ENCODE data around the gene MAMLD1. TPM values are rescaled to one million over a fixed set of nuclear protein-coding genes. Genes with fewer than 3 reads are reported as not detected.

The MAMLD1 gene
- total and polyA plus RNA-seq, 9 of the 15 experiments (the other 6 are each of a cell fraction or from before 2014, with no cell fraction given) = 0.12 to 0.18 TPM; not detected in 7

DNA sequence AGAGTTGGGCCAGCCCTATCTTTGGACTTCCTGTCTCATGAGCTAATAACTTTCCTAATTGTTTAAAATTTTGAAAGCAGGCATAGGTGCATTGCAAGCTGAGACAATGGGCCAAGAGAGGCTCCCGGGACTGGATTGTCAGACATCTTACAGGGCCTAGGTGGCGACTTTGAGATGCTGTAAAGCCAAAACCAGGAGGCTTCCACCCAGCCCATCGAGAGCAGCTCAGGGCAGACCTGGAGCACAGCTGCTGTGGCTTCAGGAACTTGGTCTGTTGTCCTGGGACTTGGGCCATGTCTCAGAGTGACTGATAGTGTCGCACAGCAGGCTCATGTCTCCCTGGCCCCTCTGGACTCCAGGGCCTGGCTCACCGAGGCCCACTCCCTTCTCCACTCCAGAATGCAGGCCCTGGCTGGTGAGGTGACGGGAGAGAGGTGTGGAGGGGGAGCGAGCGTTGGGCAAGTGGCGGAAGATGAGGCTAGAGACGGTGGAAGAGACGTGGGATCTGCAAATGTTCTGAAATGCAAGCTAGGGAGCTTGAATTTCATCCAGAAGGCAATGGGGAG lies 181.2 kb downstream of the MAMLD1 start:
- H3K27ac ChIP-seq (ENCODE audit: extremely low read depth, low read depth, low read length) = no peak overlapping the region
- 0 out of 2 replicates have a peak overlapping the region, but pooled peaks have one; percentile 32 for H2AFZ ChIP-seq (ENCODE audit: low read depth, low read length)
- H3K4me1 ChIP-seq (replicated peaks in 1 of 2; ENCODE audit: control insufficient read depth in 2 of 2, insufficient read depth in 2 of 2, low read length in 2 of 2) = peaks cover 4 to 10% of the 10 kb centered on the region in 2 experiments; a peak in 3 of 5 replicates
- DNase-seq (ENCODE audit: extremely low read depth in 1 of 4, low spot score in 3 of 4) (peak in 2 of 4 experiments; percentile 20 to 36), ATAC-seq (peak; percentile 74), FAIRE-seq (no peak)
- H3K4me2 ChIP-seq (ENCODE audit: insufficient read depth, low read length) = no peak overlapping the region
- in situ Hi-C loops (cut with MboI) = no loop called here
- no peaks in the 10 kb centered on the region for H3K36me3 ChIP-seq (ENCODE audit: control insufficient read depth, insufficient read depth, low read length)
- H3K27me3 ChIP-seq (ENCODE audit: control insufficient read depth in 2 of 2, insufficient read depth in 2 of 2, low read length in 2 of 2) = peaks cover 0 to 4% of the 10 kb centered on the region in 2 experiments; a peak in 2 of 5 replicates
- intact Hi-C loops (cut with micrococcal nuclease) = loop anchor here (2.0 to 5.0 kb wide), 2 partner anchors 43 to 138 kb away; no protein-coding TSS in a partner anchor
- POLR2A ChIA-PET = interaction anchor here (0.5 kb wide), 1 partner anchor 454 kb away, joined by 3 read pairs; no protein-coding TSS in a partner anchor
- TF ChIP-seq, protein P1, sequence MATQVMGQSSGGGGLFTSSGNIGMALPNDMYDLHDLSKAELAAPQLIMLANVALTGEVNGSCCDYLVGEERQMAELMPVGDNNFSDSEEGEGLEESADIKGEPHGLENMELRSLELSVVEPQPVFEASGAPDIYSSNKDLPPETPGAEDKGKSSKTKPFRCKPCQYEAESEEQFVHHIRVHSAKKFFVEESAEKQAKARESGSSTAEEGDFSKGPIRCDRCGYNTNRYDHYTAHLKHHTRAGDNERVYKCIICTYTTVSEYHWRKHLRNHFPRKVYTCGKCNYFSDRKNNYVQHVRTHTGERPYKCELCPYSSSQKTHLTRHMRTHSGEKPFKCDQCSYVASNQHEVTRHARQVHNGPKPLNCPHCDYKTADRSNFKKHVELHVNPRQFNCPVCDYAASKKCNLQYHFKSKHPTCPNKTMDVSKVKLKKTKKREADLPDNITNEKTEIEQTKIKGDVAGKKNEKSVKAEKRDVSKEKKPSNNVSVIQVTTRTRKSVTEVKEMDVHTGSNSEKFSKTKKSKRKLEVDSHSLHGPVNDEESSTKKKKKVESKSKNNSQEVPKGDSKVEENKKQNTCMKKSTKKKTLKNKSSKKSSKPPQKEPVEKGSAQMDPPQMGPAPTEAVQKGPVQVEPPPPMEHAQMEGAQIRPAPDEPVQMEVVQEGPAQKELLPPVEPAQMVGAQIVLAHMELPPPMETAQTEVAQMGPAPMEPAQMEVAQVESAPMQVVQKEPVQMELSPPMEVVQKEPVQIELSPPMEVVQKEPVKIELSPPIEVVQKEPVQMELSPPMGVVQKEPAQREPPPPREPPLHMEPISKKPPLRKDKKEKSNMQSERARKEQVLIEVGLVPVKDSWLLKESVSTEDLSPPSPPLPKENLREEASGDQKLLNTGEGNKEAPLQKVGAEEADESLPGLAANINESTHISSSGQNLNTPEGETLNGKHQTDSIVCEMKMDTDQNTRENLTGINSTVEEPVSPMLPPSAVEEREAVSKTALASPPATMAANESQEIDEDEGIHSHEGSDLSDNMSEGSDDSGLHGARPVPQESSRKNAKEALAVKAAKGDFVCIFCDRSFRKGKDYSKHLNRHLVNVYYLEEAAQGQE (IDR thresholded peaks at IDR 0.05; ENCODE audit: borderline replicate concordance) = peak; percentile 19; the same call in 1 of the 2 replicates
- TF ChIP-seq, protein P1 (CRISPR knock-in tag; IDR thresholded peaks at IDR 0.05; ENCODE audit: low read depth) = no peak
- TF ChIP-seq DIDO1 (tag; IDR thresholded peaks at IDR 0.05; ENCODE audit: low read depth) = no peak
- peak; percentile 22 to 53; a peak in 3 of 4 replicates for TF ChIP-seq RAD21 (CRISPR knock-in tag; conservative IDR thresholded peaks at IDR 0.05 in 1 of 2, IDR thresholded peaks at IDR 0.05 in 1 of 2)
- no peak for TF ChIP-seq ZC3H4 (CRISPR knock-in tag; IDR thresholded peaks at IDR 0.05; ENCODE audit: borderline replicate concordance)
- no peak for TF ChIP-seq RNF2 (IDR thresholded peaks at IDR 0.05)
- TF ChIP-seq, protein P2, sequence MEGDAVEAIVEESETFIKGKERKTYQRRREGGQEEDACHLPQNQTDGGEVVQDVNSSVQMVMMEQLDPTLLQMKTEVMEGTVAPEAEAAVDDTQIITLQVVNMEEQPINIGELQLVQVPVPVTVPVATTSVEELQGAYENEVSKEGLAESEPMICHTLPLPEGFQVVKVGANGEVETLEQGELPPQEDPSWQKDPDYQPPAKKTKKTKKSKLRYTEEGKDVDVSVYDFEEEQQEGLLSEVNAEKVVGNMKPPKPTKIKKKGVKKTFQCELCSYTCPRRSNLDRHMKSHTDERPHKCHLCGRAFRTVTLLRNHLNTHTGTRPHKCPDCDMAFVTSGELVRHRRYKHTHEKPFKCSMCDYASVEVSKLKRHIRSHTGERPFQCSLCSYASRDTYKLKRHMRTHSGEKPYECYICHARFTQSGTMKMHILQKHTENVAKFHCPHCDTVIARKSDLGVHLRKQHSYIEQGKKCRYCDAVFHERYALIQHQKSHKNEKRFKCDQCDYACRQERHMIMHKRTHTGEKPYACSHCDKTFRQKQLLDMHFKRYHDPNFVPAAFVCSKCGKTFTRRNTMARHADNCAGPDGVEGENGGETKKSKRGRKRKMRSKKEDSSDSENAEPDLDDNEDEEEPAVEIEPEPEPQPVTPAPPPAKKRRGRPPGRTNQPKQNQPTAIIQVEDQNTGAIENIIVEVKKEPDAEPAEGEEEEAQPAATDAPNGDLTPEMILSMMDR (IDR thresholded peaks at IDR 0.05 in 2 of 3, conservative IDR thresholded peaks at IDR 0.05 in 1 of 3; ENCODE audit: insufficient read depth in 2 of 3, low read depth in 1 of 3, low read length in 3 of 3) = peak; percentile 11 to 44 (median 31); a peak in 2 of 6 replicates
- no peak for TF ChIP-seq PYGO2 (tag; IDR thresholded peaks at IDR 0.05)
- no peak for TF ChIP-seq RBM14 (IDR thresholded peaks at IDR 0.05; ENCODE audit: borderline replicate concordance, insufficient read depth, low read depth, low read length)
- H3K79me2 ChIP-seq (ENCODE audit: control insufficient read depth, insufficient read depth, low read length) = no peaks in the 10 kb centered on the region
- BruUV-seq (replicated peaks) = no TSS peak
- no peaks in the 10 kb centered on the region for H3K9me3 ChIP-seq (replicated peaks; ENCODE audit: control insufficient read depth, insufficient read depth, low read depth, low read length)
- no peak overlapping the region for H3K9ac ChIP-seq (ENCODE audit: insufficient read depth in 1 of 2, low read depth in 2 of 2, low read length in 2 of 2)
- CTCF ChIA-PET (ENCODE audit: low intra/inter-chr PET ratio) = no interaction called here
- no peaks in the 10 kb centered on the region for H4K20me1 ChIP-seq (replicated peaks; ENCODE audit: control insufficient read depth, insufficient read depth, low read length)
- peaks cover 3% of the 10 kb centered on the region for H3K9me1 ChIP-seq (ENCODE audit: control insufficient read depth, insufficient read depth, low read length)
- 7% methylated on average over 4 of the region's 11 CpGs for WGBS (ENCODE audit: insufficient coverage, low coverage, missing lambda C conversion rate)
- H3K4me3 ChIP-seq = no peak overlapping the region

All from K562 (cell line).